ENCODE measurements around the gene PPP3CA.
"Not testable (repeated sequence)": the region's sequence is repeated elsewhere in the genome, so short reads cannot be mapped to it uniquely, and the experiment has no call there.

The PPP3CA gene

GRCh38 chr4:101033986-101034385, 313.3 kb downstream of the PPP3CA start:
- no peak for DNase-seq

- no peak for DNase-seq
Measured at GRCh38 chr4:101032541-101032940, 314.8 kb downstream of the PPP3CA start.

GRCh38 chr4:101031971-101032370, 315.4 kb downstream of the PPP3CA start:
- no peak for DNase-seq

GRCh38 chr4:101028886-101029285, 318.4 kb downstream of the PPP3CA start:
- no peak for DNase-seq

- no peak for DNase-seq
Measured at GRCh38 chr4:101027721-101028120, 319.6 kb downstream of the PPP3CA start.

GRCh38 chr4:101025755-101026154, 321.6 kb downstream of the PPP3CA start:
- DNase-seq = no peak

- no peak for DNase-seq
Measured at GRCh38 chr4:101022151-101023024, 324.9 kb downstream of the PPP3CA start.

- no peak for DNase-seq
Measured at GRCh38 chr4:101020956-101021355, 326.4 kb downstream of the PPP3CA start.

GRCh38 chr4:101019941-101020401, 327.4 kb downstream of the PPP3CA start:
- DNase-seq = no peak

- no peak for DNase-seq
Measured at GRCh38 chr4:101019313-101019712, 328.0 kb downstream of the PPP3CA start.

GRCh38 chr4:101018836-101019235, 328.5 kb downstream of the PPP3CA start:
- DNase-seq = no peak

- DNase-seq = no peak
Measured at GRCh38 chr4:101014417-101014816, 332.9 kb downstream of the PPP3CA start.

GRCh38 chr4:101010987-101011386, 336.3 kb downstream of the PPP3CA start:
- no peak for DNase-seq

- DNase-seq = no peak
Measured at GRCh38 chr4:101009471-101009870, 337.9 kb downstream of the PPP3CA start.

GRCh38 chr4:101008503-101008902, 338.8 kb downstream of the PPP3CA start:
- DNase-seq = no peak

- no peak for DNase-seq
Measured at GRCh38 chr4:101005659-101006058, 341.7 kb downstream of the PPP3CA start.

- DNase-seq = no peak
Measured at GRCh38 chr4:101000496-101000895, 346.8 kb downstream of the PPP3CA start.

- DNase-seq = no peak
Measured at GRCh38 chr4:100995671-100996070, 351.7 kb downstream of the PPP3CA start.

GRCh38 chr4:100995002-100995401, 352.3 kb downstream of the PPP3CA start:
- not testable (repeated sequence) for DNase-seq

GRCh38 chr4:100991332-100992069, 355.8 kb downstream of the PPP3CA start:
- DNase-seq = not testable (repeated sequence)

GRCh38 chr4:100989401-100989800, 357.9 kb downstream of the PPP3CA start:
- no peak for DNase-seq

GRCh38 chr4:100988876-100989275, 358.4 kb downstream of the PPP3CA start:
- no peak for DNase-seq

- no peak for DNase-seq
Measured at GRCh38 chr4:100986360-100986868, 360.9 kb downstream of the PPP3CA start.

- no peak for DNase-seq
Measured at GRCh38 chr4:100985576-100985975, 361.8 kb downstream of the PPP3CA start.

Measured in NCI-H1694 treated with DMSO at 0.1 percent for 48 hours (cell line).